Astrocyte of the hippocampus (primary cell): Measurements from ENCODE around the gene RAD51B.
A peak's percentile ranks its signal among the peaks of the same experiment; 100 is the strongest.

Source experiments
- DNase-seq: peaks from one replicate; pipeline ENCODE4 v3.0.0; 2011; ENCODE audit warnings: low read depth, low spot score

The RAD51B gene

GRCh38 chr14:68663385-68664076 lies 844.0 kb downstream of the RAD51B start:
- peak; percentile 80 for DNase-seq

- no peak for DNase-seq
These were observed 844.7 kb downstream of the RAD51B start for GRCh38 chr14:68664225-68664681.

- DNase-seq: no peak
These were observed 845.6 kb downstream of the RAD51B start for GRCh38 chr14:68665131-68665530.

- DNase-seq: no peak
These were observed 846.2 kb downstream of the RAD51B start for GRCh38 chr14:68665792-68666204.

GRCh38 chr14:68666236-68666635 lies 846.7 kb downstream of the RAD51B start:
- DNase-seq: no peak

- no peak for DNase-seq
These were observed 847.3 kb downstream of the RAD51B start for GRCh38 chr14:68666899-68667298.

GRCh38 chr14:68667313-68667791 lies 847.8 kb downstream of the RAD51B start:
- DNase-seq: no peak

GRCh38 chr14:68668028-68668427 lies 848.4 kb downstream of the RAD51B start:
- DNase-seq: no peak

- no peak for DNase-seq
These were observed 849.0 kb downstream of the RAD51B start for GRCh38 chr14:68668531-68668930.

GRCh38 chr14:68669111-68669511 lies 849.5 kb downstream of the RAD51B start:
- no peak for DNase-seq

- no peak for DNase-seq
These were observed 850.2 kb downstream of the RAD51B start for GRCh38 chr14:68669603-68670358.

- DNase-seq: no peak
These were observed 850.8 kb downstream of the RAD51B start for GRCh38 chr14:68670359-68670715.

- no peak for DNase-seq
These were observed 852.3 kb downstream of the RAD51B start for GRCh38 chr14:68671909-68672308.

- no peak for DNase-seq
These were observed 853.2 kb downstream of the RAD51B start for GRCh38 chr14:68672609-68673285.

- DNase-seq: no peak
These were observed 853.9 kb downstream of the RAD51B start for GRCh38 chr14:68673464-68673863.

- DNase-seq: no peak
These were observed 855.1 kb downstream of the RAD51B start for GRCh38 chr14:68674538-68675232.

- DNase-seq: peak; percentile 31
These were observed 855.6 kb downstream of the RAD51B start for GRCh38 chr14:68675233-68675577.

- DNase-seq: no peak
These were observed 856.9 kb downstream of the RAD51B start for GRCh38 chr14:68676511-68676943.

GRCh38 chr14:68677476-68677875 lies 857.9 kb downstream of the RAD51B start:
- DNase-seq: no peak

GRCh38 chr14:68677901-68678300 lies 858.3 kb downstream of the RAD51B start:
- DNase-seq: no peak

GRCh38 chr14:68678471-68678870 lies 858.9 kb downstream of the RAD51B start:
- DNase-seq: no peak

- DNase-seq: no peak
These were observed 859.7 kb downstream of the RAD51B start for GRCh38 chr14:68679301-68679700.
